SK-N-SH (cell line): ENCODE results near the gene PITPNM3. TPM values are rescaled to one million over a fixed set of nuclear protein-coding genes. Genes with fewer than 3 reads are reported as not detected.

Experiments used
- CTCF ChIA-PET: fragments of 300-600, 350-600 bp; formaldehyde crosslinking; extraction: SDS; loops from one replicate; lab custom pipeline; 2021; lab: Yijun Ruan, JAX
- POLR2A ChIA-PET: fragments of 350-600 bp; sonication (Branson Sonifier 250); formaldehyde crosslinking; extraction: SDS; loops from one replicate; lab custom pipeline; 2020; ENCODE audit warnings: antibody characterized with exemption, inconsistent platforms; lab: Yijun Ruan, JAX
- DNase-seq: peaks from one replicate; pipeline ENCODE4 v3.0.0; 2012
- H2AFZ ChIP-seq: fragments of 200-600 bp; sonication (generic); 2 replicates; pipeline ENCODE4 v1.8.1; 2016; ENCODE audit warnings: antibody characterized with exemption, mild to moderate bottlenecking, low read depth
- H3F3A ChIP-seq: fragments of 200-600 bp; sonication (generic); replicated peaks from 2 replicates; pipeline ENCODE3; 2016; ENCODE audit warnings: antibody characterized with exemption, mild to moderate bottlenecking; ENCODE audit not compliant: insufficient read depth
- H3K27ac ChIP-seq, 2 experiments: fragments of 200-500 bp in 1 of 2; fragments of 200-600 bp in 1 of 2; sonication (Bioruptor generic) in 1 of 2; sonication (generic), shearing (Covaris generic) in 1 of 2; 2 replicates each; pipeline versions ENCODE4 v1.5.1 to v1.6.1; 2014 to 2016; ENCODE audit warnings: low read depth in 2 of 2, inconsistent platforms in 1 of 2, low read length in 1 of 2, mild to moderate bottlenecking in 1 of 2, mixed read lengths in 1 of 2
- H3K27me3 ChIP-seq: fragments of 200-600 bp; sonication (generic), shearing (Covaris generic); 2 replicates; pipeline ENCODE4 v1.6.1; 2016; ENCODE audit warnings: mixed run types; ENCODE audit not compliant: insufficient read depth
- H3K36me3 ChIP-seq, 2 experiments: fragments of 200-500 bp in 1 of 2; fragments of 200-600 bp in 1 of 2; sonication (Bioruptor generic) in 1 of 2; sonication (generic) in 1 of 2; replicated peaks in 1 of 2; 2 replicates each; pipeline versions ENCODE3 to v1.5.1; 2014 to 2016; ENCODE audit warnings: low read length in 1 of 2, mild to moderate bottlenecking in 1 of 2; ENCODE audit not compliant: insufficient read depth in 2 of 2, control insufficient read depth in 1 of 2
- H3K4me1 ChIP-seq, 2 experiments: fragments of 200-500 bp in 1 of 2; fragments of 200-600 bp in 1 of 2; sonication (Bioruptor generic) in 1 of 2; sonication (generic), shearing (Covaris generic) in 1 of 2; 2 replicates each; pipeline versions ENCODE4 v1.5.1 to v1.6.1; 2014 to 2016; ENCODE audit warnings: low read depth in 1 of 2, low read length in 1 of 2, mixed run types in 1 of 2; ENCODE audit not compliant: insufficient read depth in 2 of 2, control insufficient read depth in 1 of 2
- H3K4me2 ChIP-seq: fragments of 200-600 bp; sonication (generic), shearing (Covaris generic); 2 replicates; pipeline ENCODE4 v1.6.1; 2017; ENCODE audit warnings: mixed run types
- H3K4me3 ChIP-seq, 2 experiments: fragments of 200-500 bp in 1 of 2; fragments of 200-600 bp in 1 of 2; sonication (Bioruptor generic) in 1 of 2; sonication (generic), shearing (Covaris generic) in 1 of 2; 2 replicates each; pipeline versions ENCODE4 v1.5.1 to v1.8.1; 2014 to 2016; ENCODE audit warnings: low read depth in 2 of 2, inconsistent platforms in 1 of 2, low read length in 1 of 2, mild to moderate bottlenecking in 1 of 2, mixed read lengths in 1 of 2, moderate library complexity in 1 of 2
- H3K79me2 ChIP-seq: fragments of 200-600 bp; sonication (generic); 2 replicates; pipeline ENCODE4 v1.8.1; 2017; ENCODE audit warnings: mild to moderate bottlenecking; ENCODE audit not compliant: insufficient read depth
- H3K9ac ChIP-seq: fragments of 200-600 bp; sonication (generic); 2 replicates; pipeline ENCODE4 v1.6.1; 2017; ENCODE audit warnings: mixed run types
- H3K9me2 ChIP-seq: fragments of 200-600 bp; sonication (generic); 2 replicates; pipeline ENCODE4 v1.6.1; 2017; ENCODE audit warnings: mixed run types
- H3K9me3 ChIP-seq: fragments of 200-600 bp; sonication (generic); 2 replicates; pipeline ENCODE4 v1.6.1; 2017; ENCODE audit warnings: mixed run types, mild to moderate bottlenecking, moderate library complexity
- H4K20me1 ChIP-seq: fragments of 200-600 bp; sonication (generic); 2 replicates; pipeline ENCODE4 v1.6.1; 2017; ENCODE audit warnings: mild to moderate bottlenecking, mixed run types; ENCODE audit not compliant: insufficient read depth
- ELF1 ChIP-seq: IDR thresholded peaks from 2 replicates; pipeline ENCODE4 v1.4.0; 2012
- EP300 ChIP-seq, 2 experiments: IDR thresholded peaks; 2 replicates each; pipeline versions ENCODE4 v1.4.0 to v1.6.1; 2012; ENCODE audit warnings: borderline replicate concordance in 1 of 2, low read depth in 1 of 2, low read length in 1 of 2
- GATA2 ChIP-seq: sonication (generic); formaldehyde crosslinking; IDR thresholded peaks from 2 replicates; pipeline ENCODE4 v1.5.0; 2020; ENCODE audit warnings: mild to moderate bottlenecking, missing genetic modification reagents
- POLR2AphosphoS5 ChIP-seq: IDR thresholded peaks from 2 replicates; pipeline ENCODE4 v1.6.1; 2012; ENCODE audit warnings: low read depth, low read length
- RCOR1 ChIP-seq: fragments of 150-350 bp; IDR thresholded peaks from 2 replicates; pipeline ENCODE4 v1.6.1; 2017; ENCODE audit warnings: antibody characterized with exemption, low read length
- RXRA ChIP-seq: IDR thresholded peaks from 2 replicates; pipeline ENCODE4 v1.4.0; 2012; ENCODE audit warnings: low read depth, mild to moderate bottlenecking, borderline replicate concordance
- WGBS: methylation state at CpG from one replicate; pipeline ENCODE4 v1.1.6; 2017; ENCODE audit warnings: low lambda C conversion rate; 5-methylcytosine and 5-hydroxymethylcytosine counted together
- polyA plus RNA-seq, 3 experiments: library from polyadenylated mRNA; depleted of rRNA; stranded (reverse); fragments of >200 nt; gene quantifications; 2 replicates each; pipeline ENCODE4 v1.2.3, GENCODE V29; 2012
- TF ChIP-seq, protein P1 (sequence below): IDR thresholded peaks from 2 replicates; pipeline ENCODE4 v1.6.1; 2012; ENCODE audit warnings: mild to moderate bottlenecking, low read depth, low read length, moderate library complexity
- TF ChIP-seq, protein P2 (sequence below): fragments of 150-350 bp; IDR thresholded peaks from 2 replicates; pipeline ENCODE4 v1.6.1; 2017; ENCODE audit warnings: antibody characterized with exemption, low read length, low read depth, borderline replicate concordance

The PITPNM3 gene
- polyA plus RNA-seq, 1 of the 3 experiments (the other 2 are of a cell fraction) = 0.82 TPM

DNA sequence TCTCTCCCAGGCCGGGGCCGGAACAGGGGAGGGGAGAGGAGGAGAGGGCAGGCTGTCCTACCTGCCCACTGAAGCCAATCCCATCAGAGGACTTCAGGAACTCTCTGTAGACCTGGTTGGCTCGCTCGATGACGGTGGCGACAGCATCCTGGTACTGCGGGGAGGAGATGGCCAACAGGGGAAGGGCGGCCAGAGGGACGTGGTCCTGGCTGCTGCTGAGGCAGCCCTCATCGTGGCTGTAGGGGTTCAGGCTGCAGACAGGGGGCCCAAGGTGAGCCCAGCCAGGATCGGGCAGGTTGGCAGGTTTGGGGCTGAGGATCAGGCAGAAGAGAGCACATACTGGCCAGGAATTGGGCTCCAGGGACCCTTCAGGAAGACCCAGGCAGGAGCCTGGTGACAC, 77.9 kb downstream of the PITPNM3 start (continued):
- TF ChIP-seq, protein P1, sequence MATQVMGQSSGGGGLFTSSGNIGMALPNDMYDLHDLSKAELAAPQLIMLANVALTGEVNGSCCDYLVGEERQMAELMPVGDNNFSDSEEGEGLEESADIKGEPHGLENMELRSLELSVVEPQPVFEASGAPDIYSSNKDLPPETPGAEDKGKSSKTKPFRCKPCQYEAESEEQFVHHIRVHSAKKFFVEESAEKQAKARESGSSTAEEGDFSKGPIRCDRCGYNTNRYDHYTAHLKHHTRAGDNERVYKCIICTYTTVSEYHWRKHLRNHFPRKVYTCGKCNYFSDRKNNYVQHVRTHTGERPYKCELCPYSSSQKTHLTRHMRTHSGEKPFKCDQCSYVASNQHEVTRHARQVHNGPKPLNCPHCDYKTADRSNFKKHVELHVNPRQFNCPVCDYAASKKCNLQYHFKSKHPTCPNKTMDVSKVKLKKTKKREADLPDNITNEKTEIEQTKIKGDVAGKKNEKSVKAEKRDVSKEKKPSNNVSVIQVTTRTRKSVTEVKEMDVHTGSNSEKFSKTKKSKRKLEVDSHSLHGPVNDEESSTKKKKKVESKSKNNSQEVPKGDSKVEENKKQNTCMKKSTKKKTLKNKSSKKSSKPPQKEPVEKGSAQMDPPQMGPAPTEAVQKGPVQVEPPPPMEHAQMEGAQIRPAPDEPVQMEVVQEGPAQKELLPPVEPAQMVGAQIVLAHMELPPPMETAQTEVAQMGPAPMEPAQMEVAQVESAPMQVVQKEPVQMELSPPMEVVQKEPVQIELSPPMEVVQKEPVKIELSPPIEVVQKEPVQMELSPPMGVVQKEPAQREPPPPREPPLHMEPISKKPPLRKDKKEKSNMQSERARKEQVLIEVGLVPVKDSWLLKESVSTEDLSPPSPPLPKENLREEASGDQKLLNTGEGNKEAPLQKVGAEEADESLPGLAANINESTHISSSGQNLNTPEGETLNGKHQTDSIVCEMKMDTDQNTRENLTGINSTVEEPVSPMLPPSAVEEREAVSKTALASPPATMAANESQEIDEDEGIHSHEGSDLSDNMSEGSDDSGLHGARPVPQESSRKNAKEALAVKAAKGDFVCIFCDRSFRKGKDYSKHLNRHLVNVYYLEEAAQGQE = no peak
- no peak for TF ChIP-seq EP300 (IDR thresholded peaks at IDR 0.05; ENCODE audit: borderline replicate concordance in 1 of 2, low read depth in 1 of 2, low read length in 1 of 2)
- TF ChIP-seq RXRA = no peak
- TF ChIP-seq, protein P2, sequence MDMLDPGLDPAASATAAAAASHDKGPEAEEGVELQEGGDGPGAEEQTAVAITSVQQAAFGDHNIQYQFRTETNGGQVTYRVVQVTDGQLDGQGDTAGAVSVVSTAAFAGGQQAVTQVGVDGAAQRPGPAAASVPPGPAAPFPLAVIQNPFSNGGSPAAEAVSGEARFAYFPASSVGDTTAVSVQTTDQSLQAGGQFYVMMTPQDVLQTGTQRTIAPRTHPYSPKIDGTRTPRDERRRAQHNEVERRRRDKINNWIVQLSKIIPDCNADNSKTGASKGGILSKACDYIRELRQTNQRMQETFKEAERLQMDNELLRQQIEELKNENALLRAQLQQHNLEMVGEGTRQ = no peak

DNA sequence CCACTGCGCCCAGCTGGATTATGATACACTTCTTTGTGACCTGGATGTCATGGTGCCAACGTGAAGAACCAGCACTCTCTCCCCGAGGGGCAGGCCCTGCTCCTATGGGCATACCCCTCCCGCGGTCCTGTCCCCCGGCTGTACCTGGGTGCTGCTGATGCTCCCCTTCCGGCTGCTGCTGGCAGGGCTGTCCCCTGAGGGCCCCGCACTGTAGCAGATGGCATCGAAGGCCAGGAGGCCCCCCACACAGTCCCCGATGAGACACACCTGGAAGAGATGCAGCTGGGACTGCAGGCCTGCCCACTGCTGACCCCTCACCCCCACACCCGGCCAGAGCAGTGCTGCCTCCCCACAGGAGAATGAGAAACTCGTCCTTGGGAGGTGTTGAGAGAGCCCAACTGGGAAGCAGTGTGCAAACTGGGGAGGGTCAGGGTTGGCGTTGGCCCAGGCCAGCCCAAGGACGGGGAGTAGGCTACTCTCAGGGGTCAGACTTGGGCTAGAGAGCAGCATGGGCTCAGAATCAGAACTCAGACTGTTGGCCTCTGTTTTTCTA, 78.4 kb downstream of the PITPNM3 start:
- Histone ChIP-seq H3F3A (no peaks in the 10 kb centered on the region), H3K4me1 (peaks cover 0 to 16% of the 10 kb centered on the region in 2 experiments; a peak in 1 of 4 replicates), H3K4me2 (no peak overlapping the region), H3K79me2 (no peaks in the 10 kb centered on the region), H2AFZ (no peak overlapping the region), H3K36me3 (no peaks in the 10 kb centered on the region), H3K27ac (no peak overlapping the region), H3K27me3 (no peaks in the 10 kb centered on the region), H3K9ac (no peak overlapping the region), H3K9me3 (no peaks in the 10 kb centered on the region), H4K20me1 (no peaks in the 10 kb centered on the region), H3K9me2 (no peaks in the 10 kb centered on the region), H3K4me3 (no peak overlapping the region)
- POLR2A ChIA-PET = no interaction called here
- TF ChIP-seq GATA2 (no peak), POLR2AphosphoS5 (no peak), ELF1 (no peak), RCOR1 (no peak)
- TF ChIP-seq, protein P1 = no peak
- no peak for DNase-seq
- WGBS = 83% methylated on average over 14 of the region's 14 CpGs
- CTCF ChIA-PET = no interaction called here
